HG02973 (cell line): ENCODE results near the gene BAHCC1.

Source experiments
- ATAC-seq: cut with Tn5 transposase; IDR thresholded peaks from one replicate; pipeline ENCODE4 v1.9.1; 2021; ENCODE audit warnings: moderate library complexity; ENCODE audit not compliant: unreplicated experiment

Gene BAHCC1

DNA sequence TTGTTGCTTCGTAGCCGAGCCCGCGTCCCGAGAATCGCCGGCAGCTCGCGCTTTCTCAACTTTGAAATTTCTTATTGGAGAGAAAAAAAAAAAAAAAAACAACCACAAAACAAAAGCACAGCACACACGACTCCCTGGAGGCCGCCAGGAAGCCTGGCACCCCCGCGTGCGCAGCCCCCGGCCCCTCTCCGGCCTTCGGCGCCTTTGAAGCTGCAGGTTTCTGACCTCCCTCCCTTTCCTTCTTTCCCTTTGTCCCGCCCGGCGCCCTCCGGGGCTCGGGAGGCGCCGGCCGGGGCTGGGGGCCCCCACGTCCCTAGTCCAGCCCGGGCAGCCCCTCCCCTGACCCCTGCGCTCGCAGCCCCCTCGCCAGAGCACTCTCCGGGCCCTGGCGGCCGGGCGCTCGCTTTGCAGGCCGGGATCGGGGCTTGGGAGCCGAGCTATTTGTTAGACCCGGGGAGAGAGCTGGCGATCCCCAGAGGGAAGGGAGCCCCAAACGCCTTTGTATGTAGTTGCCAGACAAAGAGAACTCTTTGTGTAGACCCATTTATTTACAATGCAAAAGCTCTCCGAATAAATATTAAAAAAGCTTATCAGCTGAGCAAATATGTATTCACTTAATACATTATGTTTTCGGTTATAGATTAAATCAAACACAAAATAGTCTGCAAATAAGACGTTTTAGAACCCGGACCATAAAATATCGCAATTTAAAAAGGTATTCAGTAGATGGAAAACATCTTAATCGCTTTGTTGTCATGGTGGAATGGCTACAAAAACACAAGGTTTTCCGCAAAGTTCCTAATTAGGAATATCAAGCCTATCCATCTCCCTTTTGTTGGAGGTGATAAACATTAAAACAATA, 2.3 kb downstream of the BAHCC1 start:
- ATAC-seq = no peak

DNA sequence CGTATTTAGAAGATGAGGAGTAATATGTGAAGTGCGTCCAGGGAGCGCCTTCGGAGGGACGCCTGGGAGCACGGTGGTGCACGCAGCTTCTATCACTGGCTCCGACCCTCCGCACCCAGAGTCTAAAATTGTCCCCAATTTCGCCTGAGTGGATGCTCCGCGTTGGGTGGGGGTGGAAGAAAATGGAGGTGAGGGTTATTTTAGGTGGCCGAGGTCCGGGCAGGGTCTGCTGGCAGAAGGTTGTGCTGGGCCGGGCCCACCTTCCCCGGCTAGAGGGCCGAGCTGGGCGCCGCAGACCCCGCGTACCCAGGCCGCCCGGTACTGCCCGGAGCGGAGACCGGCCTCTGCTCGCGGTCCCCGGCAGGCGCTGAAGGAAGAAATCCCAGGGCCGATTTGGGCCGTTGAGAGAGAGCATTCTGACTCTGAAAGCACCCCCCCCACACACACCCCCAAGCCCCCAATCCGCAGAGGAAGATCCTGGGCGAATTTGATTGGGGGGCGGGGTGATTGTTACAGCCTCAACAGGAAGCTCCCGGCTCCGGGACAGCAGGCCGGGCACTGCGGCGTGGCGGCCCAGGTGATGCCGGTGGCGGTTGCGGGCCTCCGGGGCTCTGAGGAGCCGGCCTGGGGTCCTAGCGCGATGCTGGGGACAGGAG, 3.0 kb downstream of the BAHCC1 start:
- no peak for ATAC-seq

GRCh38 chr17:81398832-81399411, 3.7 kb downstream of the BAHCC1 start:
- ATAC-seq = no peak

GRCh38 chr17:81399481-81400153, 4.4 kb downstream of the BAHCC1 start:
- no peak for ATAC-seq

DNA sequence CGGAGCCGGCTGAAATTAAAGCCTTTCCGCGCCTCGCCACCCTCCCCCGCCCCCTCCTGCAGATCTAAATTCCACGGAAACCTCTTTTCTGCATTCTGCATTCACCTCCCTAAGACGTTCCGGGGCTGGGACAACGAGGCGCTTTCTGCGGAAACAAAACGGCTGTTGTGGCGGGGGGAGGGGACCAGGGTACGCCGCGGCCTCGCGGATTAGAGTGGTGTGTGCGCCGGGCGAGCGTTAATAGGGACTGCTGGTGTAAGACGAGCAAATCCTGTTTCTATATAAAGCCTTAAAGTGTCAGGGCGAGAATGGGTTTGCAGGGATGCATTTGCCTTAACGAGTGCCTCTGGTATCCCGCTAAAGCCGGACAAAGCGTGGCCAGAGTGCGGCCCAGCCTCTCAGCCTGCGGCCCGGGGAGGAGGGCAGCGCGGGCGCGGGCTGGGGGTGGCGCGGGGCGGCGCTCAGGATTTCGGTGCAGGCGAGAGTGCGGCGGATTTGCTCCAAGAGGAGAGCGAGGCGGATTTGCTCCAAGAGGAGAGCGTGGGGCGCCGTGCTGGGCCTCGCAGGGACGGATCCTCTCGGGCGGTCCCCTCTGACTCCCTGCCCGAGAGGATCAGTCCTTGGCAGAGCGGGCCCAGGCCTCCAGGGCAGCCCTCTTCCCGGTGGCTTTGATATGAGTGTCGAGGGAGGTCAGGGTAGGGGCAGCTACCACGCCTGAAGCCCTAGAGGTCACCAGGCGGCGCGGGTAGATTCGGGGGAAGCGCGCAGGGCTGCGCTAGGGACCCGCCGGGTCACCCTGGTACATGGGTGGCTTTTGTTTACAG, 5.1 kb downstream of the BAHCC1 start:
- ATAC-seq = no peak

DNA sequence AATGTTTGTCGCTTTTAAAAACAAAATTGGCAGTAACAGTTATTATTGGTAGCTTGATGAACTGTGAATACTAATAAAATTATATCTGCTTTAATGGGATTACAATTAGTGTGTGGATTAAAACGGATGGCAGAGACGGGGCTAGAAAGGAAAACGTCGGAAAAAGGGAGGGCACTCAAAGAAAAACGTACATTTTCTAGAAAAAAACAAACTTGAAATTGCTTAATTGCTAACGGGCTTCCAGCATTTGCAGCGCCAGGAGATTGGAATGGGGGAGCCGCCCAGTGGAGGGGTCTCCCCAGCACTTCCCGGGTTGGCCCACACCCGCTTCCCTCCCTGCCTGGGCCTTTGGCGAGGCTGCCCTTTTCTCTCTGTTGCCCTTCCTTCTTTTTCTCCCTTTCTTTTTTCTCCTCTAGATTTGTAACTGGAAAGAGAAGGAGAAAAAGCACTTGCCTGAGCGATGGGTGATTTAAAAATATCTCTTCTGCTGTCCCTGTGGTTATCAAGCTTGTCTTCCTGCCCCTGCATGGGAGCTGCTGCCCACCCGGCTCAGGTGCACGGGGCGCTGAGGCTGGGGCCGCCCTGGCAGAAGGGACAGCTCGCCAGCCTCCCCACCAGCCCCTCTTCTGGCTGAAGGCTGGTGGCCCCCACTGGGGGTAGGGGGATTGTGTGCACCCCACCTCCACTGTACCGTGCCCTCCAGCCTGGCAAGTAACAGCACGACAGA, 5.9 kb downstream of the BAHCC1 start:
- no peak for ATAC-seq

- no peak for ATAC-seq
These were observed 6.7 kb downstream of the BAHCC1 start for GRCh38 chr17:81401723-81402529.

DNA sequence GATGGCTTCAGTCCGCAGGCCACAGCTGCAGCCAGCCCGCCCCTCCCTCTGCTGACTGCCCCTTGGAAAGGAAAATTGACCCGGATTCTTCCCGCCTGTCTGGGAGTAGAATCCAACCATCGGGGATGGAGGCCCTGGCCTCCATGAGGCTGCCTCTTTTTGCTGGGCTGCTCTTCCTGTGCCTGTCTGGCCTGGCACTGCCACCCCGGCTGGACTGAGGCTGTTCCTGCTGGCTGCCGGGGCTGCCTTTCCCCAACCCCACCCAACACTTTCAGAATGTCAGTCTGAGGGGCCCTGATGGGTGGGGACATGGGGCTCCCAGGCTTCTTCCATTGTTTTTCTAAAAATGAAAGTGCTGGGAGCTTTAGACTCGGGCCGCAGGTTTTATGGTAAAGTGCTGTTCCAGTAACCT, 7.3 kb downstream of the BAHCC1 start:
- no peak for ATAC-seq

DNA sequence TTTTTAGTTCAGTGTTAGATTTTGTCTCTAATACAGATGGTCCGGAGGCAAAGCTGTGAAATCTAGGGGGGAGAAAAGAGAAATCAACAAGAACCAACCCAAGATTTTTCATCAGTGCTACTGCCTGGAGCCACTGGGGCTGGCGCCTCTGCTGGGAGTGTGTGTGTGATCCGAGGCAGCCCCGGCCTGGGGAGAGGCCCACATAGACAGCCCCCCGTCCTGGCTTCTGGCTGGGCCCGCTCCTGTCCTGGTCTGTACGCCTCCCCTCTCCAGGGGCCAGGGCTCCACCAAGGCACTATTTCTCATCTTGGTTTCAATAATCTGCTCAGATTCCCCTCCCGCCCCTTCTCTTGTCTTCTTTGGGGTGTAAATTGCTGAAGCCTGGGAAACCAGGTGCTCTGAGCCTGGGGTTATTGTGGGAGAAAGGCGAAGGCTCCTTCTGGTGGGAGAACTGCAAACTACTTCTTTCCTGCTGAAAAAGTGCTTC, 7.8 kb downstream of the BAHCC1 start:
- no peak for ATAC-seq

- ATAC-seq = no peak
These were observed 8.6 kb downstream of the BAHCC1 start for GRCh38 chr17:81403671-81404534.

DNA sequence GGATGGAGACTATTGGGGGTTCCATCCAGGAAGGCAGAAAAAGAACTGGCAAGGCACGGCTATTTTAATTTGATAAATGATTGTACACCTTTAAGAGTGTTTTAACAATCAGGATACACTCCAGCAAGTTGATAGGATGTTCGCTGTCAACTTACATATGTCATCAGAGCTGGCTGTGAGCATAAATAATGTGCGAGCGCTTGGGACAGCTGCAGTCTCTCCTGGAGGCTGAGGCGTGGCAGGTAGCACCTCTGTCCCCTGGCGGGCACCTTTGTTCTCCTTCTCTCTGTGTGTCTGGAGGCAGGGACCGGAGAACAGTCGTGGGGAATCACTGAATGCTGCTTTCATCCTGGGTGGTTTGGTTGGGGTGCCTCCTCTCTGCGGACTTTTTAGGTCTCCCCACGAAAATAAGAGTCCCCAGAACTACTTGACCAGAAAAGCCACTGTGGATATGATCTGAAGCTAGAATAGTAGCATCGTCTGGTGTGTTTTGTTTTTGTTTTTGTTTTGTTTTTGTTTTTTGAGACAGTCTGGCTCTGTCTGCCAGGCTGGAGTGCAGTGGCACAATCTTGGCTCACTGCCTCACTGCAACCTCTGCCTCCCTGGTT, 9.4 kb downstream of the BAHCC1 start:
- ATAC-seq = no peak

- no peak for ATAC-seq
These were observed 10.2 kb downstream of the BAHCC1 start for GRCh38 chr17:81405411-81405872.

GRCh38 chr17:81406117-81406953, 11.1 kb downstream of the BAHCC1 start:
- ATAC-seq = no peak

DNA sequence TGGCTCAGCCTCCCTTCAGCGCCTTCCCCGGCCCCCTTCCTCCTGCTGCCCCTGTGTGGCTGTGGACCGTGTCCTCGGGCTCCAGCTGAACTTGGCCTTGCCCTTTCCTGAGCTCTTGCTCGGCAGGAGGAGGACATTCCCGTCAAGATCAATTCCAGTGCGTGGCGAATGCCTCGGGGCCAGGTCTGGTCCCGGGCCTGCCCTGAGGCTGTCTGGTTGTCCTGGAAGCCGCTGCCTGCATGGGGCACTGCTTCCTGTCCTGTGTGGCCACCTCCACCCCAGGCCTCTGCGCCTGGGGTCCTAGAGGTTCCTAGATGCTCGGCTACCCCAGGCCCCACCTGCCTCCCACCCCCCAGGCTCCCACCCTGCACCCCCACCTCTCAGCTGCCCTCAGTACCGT, 12.8 kb downstream of the BAHCC1 start:
- ATAC-seq = no peak

DNA sequence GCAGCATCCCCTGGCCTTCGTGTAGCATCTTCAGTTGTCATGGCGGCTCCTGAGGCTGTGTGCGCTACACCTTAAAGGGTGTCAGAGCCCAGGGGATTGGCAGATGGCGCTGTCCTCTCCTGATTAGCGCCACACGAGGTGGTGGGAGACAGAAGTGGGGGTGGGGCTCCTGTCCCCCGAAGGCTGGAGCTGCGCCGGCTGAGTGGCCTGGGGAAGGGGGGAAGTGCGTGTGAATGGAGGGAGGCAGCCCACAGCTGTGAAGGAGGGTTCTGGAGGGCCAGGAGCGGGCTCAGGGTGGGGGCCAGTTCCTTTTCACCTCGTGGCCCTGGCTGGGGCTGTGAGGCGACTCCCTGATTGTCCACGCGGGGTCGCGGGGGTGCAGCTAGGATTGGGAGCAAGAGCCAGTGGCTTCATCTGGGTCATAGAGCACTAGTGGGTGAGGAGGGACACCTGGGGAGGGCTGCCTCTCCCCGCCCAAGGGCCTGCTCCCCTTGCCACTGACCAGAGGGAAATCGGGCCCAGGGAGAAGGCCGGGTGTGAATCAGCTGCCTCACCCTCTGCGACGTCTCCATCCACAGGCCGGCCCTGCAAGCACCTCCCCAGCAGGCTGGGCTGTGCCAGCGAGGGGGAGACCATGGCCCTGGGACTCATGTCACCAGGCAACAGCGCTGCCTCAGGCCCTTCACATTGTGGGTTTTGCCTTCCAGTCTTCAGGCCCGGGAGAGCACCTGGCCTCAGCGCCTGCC, 14.1 kb downstream of the BAHCC1 start:
- no peak for ATAC-seq

GRCh38 chr17:81410852-81411251, 15.6 kb downstream of the BAHCC1 start:
- no peak for ATAC-seq
